ENCODE data around the gene IDH3B.

DNA sequence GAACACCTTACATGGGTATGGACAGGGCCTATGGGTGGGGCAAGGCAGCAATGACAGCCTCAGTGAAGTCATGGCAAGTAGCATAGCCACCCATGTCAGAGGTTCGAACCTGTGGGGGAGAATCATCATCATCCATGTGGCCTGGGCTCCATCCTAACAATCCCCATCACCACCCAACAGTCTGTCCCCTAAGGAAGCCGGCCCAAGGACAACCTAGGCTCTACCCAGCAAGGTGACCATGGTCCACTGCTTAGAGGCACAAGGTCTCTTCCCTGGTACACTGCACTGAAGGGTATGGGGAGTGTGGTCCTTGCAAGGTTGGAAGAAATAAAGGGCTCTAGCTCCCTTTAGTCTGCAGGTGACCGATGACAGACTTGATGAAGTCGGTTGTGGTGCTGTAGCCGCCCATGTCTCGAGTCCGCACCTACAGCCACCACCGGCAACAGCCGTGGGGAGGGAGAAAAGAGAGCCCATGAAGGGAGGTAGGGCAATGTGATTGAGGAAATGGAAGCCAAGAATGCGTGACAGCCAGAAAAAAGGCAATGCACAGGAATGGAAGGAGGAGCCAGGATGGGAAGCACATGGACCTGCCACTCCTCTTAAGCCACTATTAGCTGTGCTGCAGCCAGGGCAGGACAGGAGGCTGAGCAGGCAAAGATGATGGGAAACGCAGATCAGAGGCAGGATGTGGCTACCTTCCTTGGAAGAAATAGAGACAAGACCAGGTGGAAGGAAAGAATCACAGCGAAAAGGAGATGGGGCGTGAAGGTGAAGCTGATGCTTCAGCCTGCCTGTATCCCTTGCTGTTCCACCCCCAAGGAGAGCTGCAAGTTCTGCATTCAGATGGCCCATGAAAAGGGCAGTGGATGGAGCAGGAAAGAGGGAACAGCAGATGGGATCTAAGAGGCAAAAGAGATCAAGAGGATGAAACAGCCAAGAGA, 5.3 kb downstream of the IDH3B start:
- TF ChIP-seq, protein P1, sequence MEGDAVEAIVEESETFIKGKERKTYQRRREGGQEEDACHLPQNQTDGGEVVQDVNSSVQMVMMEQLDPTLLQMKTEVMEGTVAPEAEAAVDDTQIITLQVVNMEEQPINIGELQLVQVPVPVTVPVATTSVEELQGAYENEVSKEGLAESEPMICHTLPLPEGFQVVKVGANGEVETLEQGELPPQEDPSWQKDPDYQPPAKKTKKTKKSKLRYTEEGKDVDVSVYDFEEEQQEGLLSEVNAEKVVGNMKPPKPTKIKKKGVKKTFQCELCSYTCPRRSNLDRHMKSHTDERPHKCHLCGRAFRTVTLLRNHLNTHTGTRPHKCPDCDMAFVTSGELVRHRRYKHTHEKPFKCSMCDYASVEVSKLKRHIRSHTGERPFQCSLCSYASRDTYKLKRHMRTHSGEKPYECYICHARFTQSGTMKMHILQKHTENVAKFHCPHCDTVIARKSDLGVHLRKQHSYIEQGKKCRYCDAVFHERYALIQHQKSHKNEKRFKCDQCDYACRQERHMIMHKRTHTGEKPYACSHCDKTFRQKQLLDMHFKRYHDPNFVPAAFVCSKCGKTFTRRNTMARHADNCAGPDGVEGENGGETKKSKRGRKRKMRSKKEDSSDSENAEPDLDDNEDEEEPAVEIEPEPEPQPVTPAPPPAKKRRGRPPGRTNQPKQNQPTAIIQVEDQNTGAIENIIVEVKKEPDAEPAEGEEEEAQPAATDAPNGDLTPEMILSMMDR (conservative IDR thresholded peaks at IDR 0.05 in 1 of 2, IDR thresholded peaks at IDR 0.05 in 1 of 2; ENCODE audit: low read depth in 1 of 2, low read length in 2 of 2): no peak
- TF ChIP-seq EZH2 (IDR thresholded peaks at IDR 0.05; ENCODE audit: low read length, missing control alignments): no peak

All from fibroblast of lung (primary cell).